Kidney epithelial cell (primary cell): ENCODE data around the gene TEX14. TPM values are rescaled to one million over a fixed set of nuclear protein-coding genes. Genes with fewer than 3 reads are reported as not detected.

Experiments used
- DNase-seq: peaks from one replicate; pipeline ENCODE4 v3.0.0-alpha.2; 2010; ENCODE audit warnings: low read depth
- H3K27me3 ChIP-seq: 2 replicates; pipeline ENCODE4 v1.6.0; 2011; ENCODE audit warnings: low read length; ENCODE audit not compliant: control insufficient read depth, insufficient read depth
- H3K36me3 ChIP-seq: 2 replicates; pipeline ENCODE4 v1.5.1; 2011; ENCODE audit warnings: low read length; ENCODE audit not compliant: control insufficient read depth, insufficient read depth
- H3K4me3 ChIP-seq: 2 replicates; pipeline ENCODE4 v1.5.1; 2011; ENCODE audit warnings: low read depth, mild to moderate bottlenecking, control low read depth, low read length
- total RNA-seq: library from RNA; depleted of rRNA; stranded (reverse); fragments of >200 nt; gene quantifications from 2 replicates; pipeline ENCODE4 v1.2.3, GENCODE V29; 2015
- TF ChIP-seq, protein P1 (sequence below): IDR thresholded peaks from 2 replicates; pipeline ENCODE4 v1.5.1; 2011; ENCODE audit warnings: mild to moderate bottlenecking, moderate library complexity, low read length, control low read depth, inconsistent platforms; ENCODE audit not compliant: insufficient read depth, poor library complexity, severe bottlenecking

The TEX14 gene
- total RNA-seq, 1 donor from 2014 or later, result 0.04 TPM

DNA sequence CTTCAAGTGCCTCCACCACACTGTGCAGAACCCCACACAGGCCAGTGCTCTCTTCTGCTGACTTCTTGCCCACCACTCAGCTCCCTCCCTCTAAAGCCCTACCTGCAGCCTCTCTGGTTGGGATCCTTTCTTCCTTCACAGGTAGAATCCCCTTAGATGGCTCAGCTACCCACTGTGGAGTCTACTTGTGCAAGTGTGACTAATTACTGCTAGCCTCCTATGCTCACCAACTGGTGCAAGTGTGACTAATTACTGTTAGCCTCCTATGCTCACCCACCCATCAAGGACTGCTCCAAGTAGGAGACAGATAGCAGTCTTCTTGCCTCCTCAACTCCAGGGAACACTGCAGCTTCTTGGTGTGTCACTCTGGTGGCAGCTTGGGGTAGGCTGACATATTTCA, 43.6 kb downstream of the TEX14 start:
- TF ChIP-seq, protein P1, sequence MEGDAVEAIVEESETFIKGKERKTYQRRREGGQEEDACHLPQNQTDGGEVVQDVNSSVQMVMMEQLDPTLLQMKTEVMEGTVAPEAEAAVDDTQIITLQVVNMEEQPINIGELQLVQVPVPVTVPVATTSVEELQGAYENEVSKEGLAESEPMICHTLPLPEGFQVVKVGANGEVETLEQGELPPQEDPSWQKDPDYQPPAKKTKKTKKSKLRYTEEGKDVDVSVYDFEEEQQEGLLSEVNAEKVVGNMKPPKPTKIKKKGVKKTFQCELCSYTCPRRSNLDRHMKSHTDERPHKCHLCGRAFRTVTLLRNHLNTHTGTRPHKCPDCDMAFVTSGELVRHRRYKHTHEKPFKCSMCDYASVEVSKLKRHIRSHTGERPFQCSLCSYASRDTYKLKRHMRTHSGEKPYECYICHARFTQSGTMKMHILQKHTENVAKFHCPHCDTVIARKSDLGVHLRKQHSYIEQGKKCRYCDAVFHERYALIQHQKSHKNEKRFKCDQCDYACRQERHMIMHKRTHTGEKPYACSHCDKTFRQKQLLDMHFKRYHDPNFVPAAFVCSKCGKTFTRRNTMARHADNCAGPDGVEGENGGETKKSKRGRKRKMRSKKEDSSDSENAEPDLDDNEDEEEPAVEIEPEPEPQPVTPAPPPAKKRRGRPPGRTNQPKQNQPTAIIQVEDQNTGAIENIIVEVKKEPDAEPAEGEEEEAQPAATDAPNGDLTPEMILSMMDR, result no peak
- Histone ChIP-seq H3K4me3 (no peak overlapping the region), H3K36me3 (no peaks in the 10 kb centered on the region), H3K27me3 (no peaks in the 10 kb centered on the region)
- DNase-seq, result no peak

DNA sequence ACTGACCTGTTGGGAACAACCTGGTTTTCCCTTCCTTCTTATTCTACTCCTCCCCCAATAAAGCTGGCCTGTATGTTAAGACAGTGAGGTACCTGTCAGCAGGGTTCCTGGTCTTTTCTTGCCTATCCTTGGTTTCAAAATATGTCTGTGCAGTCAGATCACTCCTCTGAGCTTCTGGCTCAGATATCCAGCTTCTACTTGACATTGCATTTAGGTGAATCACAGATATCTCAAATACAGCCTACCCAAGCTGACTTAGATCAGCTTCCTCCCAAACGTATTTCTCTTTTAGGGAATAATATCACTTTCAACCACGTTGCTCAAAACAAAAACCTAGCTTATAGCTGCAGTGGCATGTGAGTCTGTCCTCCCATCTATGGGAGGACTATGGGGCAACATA, 48.7 kb downstream of the TEX14 start:
- peak; percentile 28 for DNase-seq
- TF ChIP-seq, protein P1, result no peak

DNA sequence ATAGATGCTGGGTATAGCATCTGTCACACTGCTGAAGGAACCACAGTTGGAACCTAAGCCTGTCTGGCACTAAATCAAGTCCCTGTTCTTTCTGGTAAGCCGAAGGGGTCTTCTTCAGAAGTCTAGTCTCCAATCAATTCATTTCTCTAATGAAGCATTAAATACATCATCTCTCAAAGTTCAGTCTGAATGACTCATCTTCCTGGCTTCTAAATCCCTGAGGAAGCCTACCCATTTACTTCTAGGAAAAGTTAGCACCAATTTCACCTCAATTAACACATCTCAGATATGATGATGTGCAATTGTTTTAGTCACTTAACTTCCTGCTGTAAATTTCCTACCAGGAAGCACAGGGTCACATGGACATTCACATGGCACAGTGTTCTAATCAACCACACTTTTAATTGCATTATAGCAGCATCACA, 49.9 kb downstream of the TEX14 start:
- H3K4me3 ChIP-seq, result no peak overlapping the region
- DNase-seq, result no peak
- no peaks in the 10 kb centered on the region for H3K27me3 ChIP-seq
- H3K36me3 ChIP-seq, result no peaks in the 10 kb centered on the region
- TF ChIP-seq, protein P1, result no peak

More for the DNA sequence above, 48.7 kb downstream of the TEX14 start:
- no peak overlapping the region for H3K4me3 ChIP-seq
- H3K27me3 ChIP-seq, result no peaks in the 10 kb centered on the region
- no peaks in the 10 kb centered on the region for H3K36me3 ChIP-seq

DNA sequence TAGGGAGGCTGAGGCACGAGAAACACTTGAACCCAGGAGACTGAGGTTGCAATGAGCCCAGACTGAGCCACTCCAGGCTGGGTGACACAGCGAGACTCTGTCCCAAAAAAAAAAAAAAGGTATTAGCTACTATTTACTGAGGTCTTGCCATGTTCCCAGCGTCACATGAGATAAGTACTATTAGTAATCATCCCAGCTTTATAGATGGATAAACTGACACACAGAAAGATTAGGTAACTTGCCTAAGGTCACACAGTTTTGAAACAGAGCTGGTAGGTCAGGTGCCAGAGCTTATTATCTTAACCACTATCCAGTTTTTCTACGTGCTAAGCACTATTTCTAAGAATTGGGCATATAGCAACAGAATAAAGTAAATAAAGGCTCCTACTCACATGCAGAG, 51.6 kb downstream of the TEX14 start:
- DNase-seq, result no peak
- no peaks in the 10 kb centered on the region for H3K36me3 ChIP-seq
- TF ChIP-seq, protein P1, result no peak
- no peak overlapping the region for H3K4me3 ChIP-seq
- H3K27me3 ChIP-seq, result no peaks in the 10 kb centered on the region

DNA sequence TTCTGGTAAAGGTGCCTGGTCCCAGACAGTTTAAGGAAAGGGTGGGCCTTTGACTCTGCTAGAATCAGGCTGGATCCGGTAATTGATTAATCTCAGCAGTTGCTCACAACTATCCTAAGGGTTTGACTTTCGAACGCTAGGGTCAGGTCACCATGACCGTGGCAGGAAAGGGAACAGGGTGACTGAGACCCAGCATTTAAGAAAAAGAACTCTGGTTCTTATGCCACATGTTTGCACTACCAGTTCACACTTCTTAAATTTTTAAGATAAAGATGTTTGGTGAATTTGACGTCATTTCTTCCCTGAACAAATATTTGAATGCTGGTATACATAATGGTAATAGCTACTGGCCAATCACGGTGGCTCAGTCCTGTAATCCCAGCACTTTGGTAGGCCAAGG, 52.2 kb downstream of the TEX14 start:
- no peak for DNase-seq
- TF ChIP-seq, protein P1, result no peak
- no peak overlapping the region for H3K4me3 ChIP-seq
- no peaks in the 10 kb centered on the region for H3K36me3 ChIP-seq
- no peaks in the 10 kb centered on the region for H3K27me3 ChIP-seq

DNA sequence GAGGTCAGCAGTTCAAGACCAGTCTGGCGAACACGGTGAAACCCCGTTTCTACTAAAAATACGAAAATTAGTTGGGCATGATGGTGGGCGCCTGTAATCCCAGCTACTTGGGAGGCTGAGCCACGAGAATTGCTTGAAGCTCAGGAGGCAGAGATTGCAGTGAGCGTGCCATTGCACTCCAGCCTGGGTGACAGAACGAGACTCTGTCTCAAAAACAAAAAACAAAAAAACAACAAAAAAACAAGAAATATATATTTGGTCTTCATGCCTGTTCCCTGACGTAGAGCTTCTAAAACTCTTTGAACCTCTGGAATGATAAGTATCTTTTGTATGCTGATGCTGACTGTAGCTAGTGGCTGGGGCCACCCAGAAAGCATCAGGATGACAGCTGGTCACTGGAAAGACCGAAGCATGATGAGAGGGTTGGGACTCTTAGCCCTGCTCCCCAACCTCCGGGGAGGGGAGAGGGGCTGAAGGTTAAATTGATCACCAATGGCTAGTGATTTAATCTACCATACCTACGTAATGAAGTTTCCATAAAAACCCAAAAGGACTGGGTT, 54.8 kb downstream of the TEX14 start:
- TF ChIP-seq, protein P1, result no peak
- Histone ChIP-seq H3K27me3 (no peaks in the 10 kb centered on the region), H3K36me3 (no peaks in the 10 kb centered on the region), H3K4me3 (no peak overlapping the region)
- DNase-seq, result no peak
